Measurements from ENCODE around the gene GPR68.

GRCh38 chr14:91229743-91230200, 14.7 kb downstream of the GPR68 start:
- TF ChIP-seq, protein P1, sequence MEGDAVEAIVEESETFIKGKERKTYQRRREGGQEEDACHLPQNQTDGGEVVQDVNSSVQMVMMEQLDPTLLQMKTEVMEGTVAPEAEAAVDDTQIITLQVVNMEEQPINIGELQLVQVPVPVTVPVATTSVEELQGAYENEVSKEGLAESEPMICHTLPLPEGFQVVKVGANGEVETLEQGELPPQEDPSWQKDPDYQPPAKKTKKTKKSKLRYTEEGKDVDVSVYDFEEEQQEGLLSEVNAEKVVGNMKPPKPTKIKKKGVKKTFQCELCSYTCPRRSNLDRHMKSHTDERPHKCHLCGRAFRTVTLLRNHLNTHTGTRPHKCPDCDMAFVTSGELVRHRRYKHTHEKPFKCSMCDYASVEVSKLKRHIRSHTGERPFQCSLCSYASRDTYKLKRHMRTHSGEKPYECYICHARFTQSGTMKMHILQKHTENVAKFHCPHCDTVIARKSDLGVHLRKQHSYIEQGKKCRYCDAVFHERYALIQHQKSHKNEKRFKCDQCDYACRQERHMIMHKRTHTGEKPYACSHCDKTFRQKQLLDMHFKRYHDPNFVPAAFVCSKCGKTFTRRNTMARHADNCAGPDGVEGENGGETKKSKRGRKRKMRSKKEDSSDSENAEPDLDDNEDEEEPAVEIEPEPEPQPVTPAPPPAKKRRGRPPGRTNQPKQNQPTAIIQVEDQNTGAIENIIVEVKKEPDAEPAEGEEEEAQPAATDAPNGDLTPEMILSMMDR (conservative IDR thresholded peaks at IDR 0.05; ENCODE audit: low read depth, low read length) = no peak
- TF ChIP-seq POLR2A (IDR thresholded peaks at IDR 0.05; ENCODE audit: low read depth, low read length) = no peak

Data from IMR-90 (cell line).